Keratinocyte (primary cell): ENCODE data around the gene RNF19B.

Experiments used
- EZH2 ChIP-seq: IDR thresholded peaks from one replicate; pipeline ENCODE4 v1.6.1; 2012; ENCODE audit warnings: inconsistent platforms, mild to moderate bottlenecking, low read length, moderate library complexity
- TF ChIP-seq, protein P1 (sequence below), 3 experiments: IDR thresholded peaks in 1 of 3; conservative IDR thresholded peaks in 1 of 3; optimal IDR thresholded peaks in 1 of 3; 2 replicates in 2 of 3; 3 replicates in 1 of 3; pipeline versions ENCODE3 to v1.5.1; 2011; ENCODE audit warnings: low read length in 3 of 3, mild to moderate bottlenecking in 3 of 3, moderate library complexity in 2 of 3, control low read depth in 1 of 3, inconsistent platforms in 1 of 3; ENCODE audit not compliant: insufficient read depth in 2 of 3; ENCODE audit errors: extremely low read depth in 1 of 3

GRCh38 chr1:32988665-32989064 lies 24.1 kb upstream of the RNF19B start:
- TF ChIP-seq, protein P1, sequence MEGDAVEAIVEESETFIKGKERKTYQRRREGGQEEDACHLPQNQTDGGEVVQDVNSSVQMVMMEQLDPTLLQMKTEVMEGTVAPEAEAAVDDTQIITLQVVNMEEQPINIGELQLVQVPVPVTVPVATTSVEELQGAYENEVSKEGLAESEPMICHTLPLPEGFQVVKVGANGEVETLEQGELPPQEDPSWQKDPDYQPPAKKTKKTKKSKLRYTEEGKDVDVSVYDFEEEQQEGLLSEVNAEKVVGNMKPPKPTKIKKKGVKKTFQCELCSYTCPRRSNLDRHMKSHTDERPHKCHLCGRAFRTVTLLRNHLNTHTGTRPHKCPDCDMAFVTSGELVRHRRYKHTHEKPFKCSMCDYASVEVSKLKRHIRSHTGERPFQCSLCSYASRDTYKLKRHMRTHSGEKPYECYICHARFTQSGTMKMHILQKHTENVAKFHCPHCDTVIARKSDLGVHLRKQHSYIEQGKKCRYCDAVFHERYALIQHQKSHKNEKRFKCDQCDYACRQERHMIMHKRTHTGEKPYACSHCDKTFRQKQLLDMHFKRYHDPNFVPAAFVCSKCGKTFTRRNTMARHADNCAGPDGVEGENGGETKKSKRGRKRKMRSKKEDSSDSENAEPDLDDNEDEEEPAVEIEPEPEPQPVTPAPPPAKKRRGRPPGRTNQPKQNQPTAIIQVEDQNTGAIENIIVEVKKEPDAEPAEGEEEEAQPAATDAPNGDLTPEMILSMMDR (optimal IDR thresholded peaks at IDR 0.05 in 1 of 3, IDR thresholded peaks at IDR 0.05 in 1 of 3, conservative IDR thresholded peaks at IDR 0.05 in 1 of 3; ENCODE audit: extremely low read depth in 1 of 3, insufficient read depth in 2 of 3, low read length in 3 of 3): peak in 1 of 3 experiments; percentile 21
- TF ChIP-seq EZH2: no peak
